ENCODE results near the gene BANF1.
"Not testable (repeated sequence)": the region's sequence is repeated elsewhere in the genome, so short reads cannot be mapped to it uniquely, and the experiment has no call there.

Gene BANF1

DNA sequence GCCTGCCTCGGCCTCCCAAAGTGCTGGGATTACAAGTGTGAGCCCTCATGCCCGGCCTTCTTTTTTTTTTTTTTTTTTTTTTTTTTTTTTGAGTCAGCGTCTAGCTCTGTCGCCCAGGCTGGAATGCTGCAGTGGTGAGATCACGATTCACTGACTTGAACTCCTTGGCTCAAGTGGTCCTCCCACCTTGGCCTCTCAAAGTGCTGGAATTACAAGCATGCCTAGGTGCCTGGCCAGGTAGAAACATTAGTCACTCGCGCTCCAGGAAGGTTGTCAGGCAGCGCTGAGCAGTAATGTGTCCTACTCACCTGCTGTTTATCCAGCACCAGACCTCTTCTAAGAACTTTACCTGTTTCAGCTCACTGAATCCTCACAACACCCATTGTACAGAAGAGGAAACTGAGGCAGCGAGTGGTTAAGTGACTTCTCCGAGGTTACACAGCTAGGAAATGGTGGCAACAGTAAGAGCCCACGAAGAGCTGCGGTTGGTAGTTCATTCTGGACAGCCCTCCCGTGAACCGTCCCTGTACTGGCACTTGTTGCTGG lies 9.0 kb downstream of the BANF1 start:
- DNase-seq (ENCODE audit: low read depth in 2 of 2), result no peak

DNA sequence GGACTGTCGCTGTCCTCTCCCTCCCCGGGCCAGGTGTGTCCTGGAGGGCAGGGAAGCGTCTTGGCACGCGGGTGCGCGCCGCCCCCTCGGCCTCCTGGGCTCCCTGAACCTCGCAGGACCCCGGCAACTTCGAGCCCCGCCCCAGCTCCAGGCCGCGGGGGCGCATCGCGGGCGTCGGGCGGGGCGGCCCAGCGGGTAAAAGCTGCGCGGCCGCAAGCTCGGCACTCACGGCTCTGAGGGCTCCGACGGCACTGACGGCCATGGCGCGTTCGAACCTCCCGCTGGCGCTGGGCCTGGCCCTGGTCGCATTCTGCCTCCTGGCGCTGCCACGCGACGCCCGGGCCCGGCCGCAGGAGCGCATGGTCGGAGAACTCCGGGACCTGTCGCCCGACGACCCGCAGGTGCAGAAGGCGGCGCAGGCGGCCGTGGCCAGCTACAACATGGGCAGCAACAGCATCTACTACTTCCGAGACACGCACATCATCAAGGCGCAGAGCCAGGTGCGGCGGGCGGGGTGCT lies 9.5 kb downstream of the BANF1 start, which contains the start of gene CST6:
Gene CST6 (plus strand): TSS at position 224 of the 519 bp plus-strand sequence. CDS start 37 bp downstream, at position 261.
- DNase-seq (ENCODE audit: low read depth in 2 of 2), result no peak

DNA sequence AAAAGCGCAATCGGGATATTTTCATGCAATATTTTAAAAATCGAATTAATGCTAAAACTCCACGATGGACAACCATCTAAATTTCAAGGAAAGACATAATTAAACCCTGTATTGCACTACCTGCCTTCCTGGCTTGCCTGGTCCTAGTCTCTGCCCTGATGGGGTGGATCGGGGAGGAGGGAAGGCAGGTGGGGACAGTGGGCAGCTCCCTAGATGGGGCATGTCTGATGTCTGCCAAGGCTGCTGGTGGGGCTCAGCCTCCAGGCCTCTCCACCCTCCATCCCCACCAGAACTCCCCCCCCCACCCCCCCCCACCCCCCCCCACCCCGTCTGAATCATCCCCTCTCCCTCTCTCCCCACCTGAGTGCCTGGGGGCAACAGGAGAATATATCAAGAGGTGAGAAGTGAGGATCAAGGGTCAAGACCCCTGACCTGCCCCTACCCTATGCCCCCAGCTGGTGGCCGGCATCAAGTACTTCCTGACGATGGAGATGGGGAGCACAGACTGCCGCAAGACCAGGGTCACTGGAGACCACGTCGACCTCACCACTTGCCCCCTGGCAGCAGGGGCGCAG lies 10.2 kb downstream of the BANF1 start:
- no peak for DNase-seq (ENCODE audit: low read depth in 2 of 2)

DNA sequence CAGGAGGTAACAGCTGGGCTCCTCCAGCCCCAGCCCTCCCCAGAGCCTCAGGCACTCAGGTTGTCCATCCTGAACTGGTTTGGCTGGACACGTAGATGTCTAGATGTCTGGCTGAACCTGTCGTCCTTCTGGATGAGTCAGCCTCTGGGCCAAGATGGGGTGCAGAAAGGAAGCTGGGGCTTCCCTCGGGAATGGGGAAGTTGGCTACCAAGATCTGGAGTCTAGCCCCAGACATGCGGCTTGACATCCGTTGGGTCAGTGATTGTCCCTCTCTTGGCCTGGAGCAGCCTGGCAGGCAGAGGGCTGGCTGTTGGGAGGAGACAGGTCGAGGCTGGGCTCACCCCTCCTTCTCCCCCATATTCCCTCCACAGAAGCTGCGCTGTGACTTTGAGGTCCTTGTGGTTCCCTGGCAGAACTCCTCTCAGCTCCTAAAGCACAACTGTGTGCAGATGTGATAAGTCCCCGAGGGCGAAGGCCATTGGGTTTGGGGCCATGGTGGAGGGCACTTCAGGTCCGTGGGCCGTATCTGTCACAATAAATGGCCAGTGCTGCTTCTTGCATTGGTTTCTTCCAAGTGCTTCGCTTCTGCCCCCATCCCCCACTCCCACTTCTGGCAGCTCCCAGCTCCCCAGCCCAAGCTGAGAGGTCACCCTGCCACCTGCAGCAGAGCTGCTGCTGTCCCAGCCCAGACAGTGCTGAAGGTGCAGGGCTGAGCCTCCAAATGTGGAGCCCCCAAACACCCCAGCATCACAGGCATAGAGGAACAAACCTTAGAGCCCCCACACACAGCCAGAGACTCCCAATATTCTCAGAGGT lies 10.9 kb downstream of the BANF1 start:
- DNase-seq (ENCODE audit: low read depth in 2 of 2), result no peak

DNA sequence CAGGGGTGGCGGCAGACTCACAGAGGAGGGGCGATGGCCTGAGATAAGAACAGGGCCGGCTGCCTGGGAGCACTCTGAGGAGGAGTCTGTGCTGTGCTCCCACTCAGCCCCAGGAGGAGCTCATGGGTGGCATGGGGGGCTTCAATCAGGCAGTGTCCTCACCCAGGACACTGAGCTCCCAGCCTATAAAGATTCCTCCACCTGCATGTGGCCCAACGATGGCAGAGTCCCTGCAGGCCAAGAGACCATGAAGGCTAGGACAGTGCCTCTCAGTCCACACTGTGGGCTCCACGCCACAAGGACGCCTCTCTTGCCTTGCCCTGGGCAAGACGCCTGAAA lies 11.4 kb downstream of the BANF1 start:
- no peak for DNase-seq (ENCODE audit: low read depth in 2 of 2)

DNA sequence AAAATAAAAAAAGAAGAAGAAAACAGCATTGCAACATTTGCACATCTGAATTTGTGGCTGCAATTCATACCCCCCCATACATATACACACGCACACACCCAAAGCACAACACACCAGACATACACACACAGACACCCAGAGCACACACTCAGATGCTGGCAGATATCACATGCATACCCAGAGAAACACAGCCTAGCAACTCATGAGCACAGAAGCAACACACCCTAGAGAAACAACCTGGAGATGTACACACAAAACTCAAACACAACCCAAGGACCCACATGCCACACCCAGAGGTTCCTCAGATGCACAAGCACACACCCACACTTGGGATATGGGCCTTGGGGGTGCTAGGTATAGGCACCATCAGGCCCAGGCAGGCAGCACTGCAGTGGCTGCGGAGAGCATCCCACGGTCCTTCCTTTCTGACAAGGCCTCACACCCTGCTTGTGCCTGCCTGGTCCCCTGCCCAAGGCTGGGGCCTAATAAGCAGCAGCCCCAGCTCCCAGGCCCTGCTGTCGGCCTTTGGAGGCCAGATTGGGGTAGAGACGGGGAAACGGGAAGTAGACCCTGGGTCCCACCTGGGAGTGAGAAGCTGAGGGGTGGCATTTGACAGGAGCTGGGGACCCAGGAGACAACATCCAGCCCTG lies 12.6 kb downstream of the BANF1 start:
- DNase-seq (ENCODE audit: low read depth in 2 of 2), result no peak

DNA sequence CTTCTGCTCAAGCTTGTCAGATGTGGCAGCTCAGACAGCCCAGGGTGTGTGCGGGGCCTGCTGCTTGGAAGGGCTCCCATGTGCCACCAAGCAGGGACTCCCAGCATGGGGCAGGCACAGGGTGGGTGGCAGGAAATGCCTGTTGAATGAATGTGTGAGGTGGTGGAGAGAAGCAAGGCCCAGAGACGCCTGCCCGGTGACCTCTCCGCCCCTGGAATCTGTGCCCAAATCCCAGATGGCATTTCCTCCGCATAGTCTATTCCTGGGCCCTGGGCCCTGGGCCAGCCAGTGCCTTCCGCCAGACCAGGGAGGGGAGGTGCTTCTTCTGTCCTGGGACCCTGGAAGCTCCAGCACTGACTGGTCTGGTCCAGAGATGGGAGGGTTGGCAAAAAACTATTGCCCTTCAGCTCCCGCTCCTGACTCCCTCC lies 13.2 kb downstream of the BANF1 start:
- no peak for DNase-seq (ENCODE audit: low read depth in 2 of 2)

DNA sequence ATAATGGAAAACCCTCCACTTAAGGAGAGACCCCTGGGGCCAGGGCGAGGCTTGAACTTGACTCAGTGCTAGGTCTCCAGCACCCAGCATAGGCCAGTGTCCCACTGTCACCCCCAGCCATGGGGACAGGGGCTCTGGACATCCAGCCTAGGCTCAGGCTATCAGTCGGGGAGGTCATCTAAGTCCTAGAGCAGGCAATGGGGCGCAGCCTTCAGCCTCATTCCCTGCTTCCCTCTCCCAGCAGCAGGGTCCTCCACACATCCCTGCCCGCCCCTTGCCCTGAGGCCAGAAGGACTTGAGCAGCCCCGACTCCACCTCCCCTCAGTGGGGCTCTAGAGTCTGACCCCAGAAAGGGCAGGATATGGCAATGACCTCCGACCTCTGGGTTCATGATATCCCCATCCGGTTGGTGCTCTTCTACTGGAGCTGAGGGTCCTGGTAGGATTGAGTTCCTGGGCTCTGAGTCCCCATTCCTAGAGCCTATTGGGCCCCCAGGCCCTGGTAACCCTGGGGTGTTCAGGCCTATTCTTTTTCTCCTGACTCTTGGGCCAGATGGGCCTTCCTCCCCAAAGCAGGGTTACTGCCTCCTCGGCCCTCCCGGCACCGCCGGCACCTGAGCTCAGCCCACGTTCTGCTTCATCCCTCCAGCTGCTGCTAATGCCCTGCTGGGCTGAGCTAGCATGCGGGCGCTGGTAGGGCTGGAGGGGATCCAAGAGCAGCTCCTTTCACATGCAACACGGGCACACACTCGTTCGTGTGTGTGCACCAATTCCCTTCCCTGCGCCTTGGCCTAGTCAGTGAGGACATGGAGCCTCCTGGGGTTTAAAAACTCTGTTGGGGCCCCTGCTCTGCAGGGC lies 13.9 kb downstream of the BANF1 start:
- DNase-seq (ENCODE audit: low read depth in 2 of 2), result no peak

DNA sequence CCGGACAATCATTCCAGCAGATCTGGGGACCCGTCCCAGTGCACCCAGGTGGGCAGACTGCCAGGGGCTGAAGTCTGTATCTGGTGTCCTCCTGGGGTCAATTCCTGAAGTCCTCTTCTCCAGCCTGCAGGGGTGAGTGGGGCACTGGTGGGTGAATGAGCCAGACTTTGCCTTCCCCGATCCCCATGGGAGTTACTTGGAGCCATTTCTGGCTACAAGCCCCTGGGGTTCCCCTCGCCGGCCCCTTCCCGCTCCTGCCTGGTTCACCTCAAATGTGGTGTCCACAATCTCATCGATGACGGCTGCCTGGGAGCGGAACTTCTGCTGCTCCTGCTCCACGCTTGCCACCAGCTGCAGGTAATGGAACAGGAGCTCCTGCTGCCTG lies 14.5 kb downstream of the BANF1 start:
- DNase-seq (ENCODE audit: low read depth in 2 of 2), result no peak

DNA sequence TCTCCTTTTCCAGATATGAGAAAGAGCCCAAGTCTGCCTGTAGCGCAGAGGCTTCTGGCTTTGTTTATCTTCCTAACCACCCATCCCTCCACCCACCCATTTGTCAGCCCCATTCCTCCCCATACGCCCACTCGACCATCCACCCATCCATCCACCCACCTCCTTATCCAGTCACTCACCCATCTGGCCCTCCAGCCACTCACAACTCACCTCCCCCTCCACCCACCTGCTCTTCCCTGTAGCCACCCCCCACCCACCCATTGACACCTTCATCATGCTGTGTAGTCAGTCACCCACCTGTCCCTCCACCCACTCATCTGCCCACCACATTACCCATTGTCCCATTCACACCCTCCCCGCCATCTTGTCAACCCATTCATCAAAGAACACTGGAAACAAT lies 15.0 kb downstream of the BANF1 start:
- DNase-seq (ENCODE audit: low read depth in 2 of 2), result peak in 1 of 2 donors; percentile 44

DNA sequence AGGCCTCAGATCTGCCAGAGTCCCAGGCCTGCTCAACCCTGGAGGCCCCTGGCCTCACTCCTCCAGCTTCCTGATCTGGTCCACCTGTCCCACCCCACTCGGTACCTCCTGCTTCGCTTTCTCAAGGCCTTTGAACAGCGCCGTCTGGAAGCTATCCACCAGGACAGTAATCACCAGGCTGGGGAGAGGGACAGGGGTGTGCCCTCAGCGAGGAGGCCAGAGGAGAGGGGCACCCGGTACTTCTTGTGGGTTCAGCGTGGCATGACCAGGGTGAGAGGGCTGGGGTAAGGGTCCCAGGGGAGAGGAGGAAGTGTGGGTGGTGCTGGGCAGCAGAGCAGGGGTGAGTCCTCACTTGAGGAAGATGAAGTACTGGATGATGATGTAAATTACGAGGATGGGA lies 17.9 kb downstream of the BANF1 start:
- DNase-seq (ENCODE audit: low read depth in 2 of 2), result no peak

DNA sequence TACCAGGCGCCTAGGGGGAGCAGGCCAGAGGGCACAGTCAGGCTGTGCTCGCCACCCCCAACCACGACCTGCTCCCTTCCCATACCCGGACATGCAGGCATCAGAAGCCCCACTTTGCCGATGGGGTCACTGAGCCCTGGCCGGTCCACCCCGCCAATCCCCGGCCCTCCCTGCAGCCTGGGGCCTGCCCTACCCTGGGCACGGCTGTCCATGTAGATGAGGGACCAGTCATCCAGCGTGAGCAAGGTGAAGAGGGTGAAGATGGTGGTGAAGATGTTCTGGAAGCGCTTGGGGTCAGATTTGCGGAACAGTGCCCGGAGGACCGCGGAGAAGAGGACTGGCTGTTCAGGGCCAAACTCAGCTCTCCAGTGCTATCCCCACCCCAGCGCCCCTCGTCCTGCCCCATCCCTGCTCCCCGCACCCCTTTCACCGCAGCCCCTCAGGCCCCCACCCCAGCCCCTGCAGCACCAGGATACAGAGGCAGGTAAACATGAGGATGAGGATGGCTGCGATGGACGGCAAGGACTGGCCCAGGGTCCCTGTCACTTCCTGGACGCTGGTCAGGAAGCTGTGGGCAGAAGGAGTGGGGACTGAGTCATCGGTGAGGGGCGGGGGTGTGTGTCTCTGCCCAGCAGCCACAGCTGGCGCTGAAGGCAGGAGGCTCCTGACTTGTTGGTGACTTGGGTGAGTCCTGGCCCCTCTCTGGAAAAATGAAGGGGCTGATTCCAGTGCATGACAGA lies 18.5 kb downstream of the BANF1 start:
- DNase-seq (ENCODE audit: low read depth in 2 of 2), result no peak

DNA sequence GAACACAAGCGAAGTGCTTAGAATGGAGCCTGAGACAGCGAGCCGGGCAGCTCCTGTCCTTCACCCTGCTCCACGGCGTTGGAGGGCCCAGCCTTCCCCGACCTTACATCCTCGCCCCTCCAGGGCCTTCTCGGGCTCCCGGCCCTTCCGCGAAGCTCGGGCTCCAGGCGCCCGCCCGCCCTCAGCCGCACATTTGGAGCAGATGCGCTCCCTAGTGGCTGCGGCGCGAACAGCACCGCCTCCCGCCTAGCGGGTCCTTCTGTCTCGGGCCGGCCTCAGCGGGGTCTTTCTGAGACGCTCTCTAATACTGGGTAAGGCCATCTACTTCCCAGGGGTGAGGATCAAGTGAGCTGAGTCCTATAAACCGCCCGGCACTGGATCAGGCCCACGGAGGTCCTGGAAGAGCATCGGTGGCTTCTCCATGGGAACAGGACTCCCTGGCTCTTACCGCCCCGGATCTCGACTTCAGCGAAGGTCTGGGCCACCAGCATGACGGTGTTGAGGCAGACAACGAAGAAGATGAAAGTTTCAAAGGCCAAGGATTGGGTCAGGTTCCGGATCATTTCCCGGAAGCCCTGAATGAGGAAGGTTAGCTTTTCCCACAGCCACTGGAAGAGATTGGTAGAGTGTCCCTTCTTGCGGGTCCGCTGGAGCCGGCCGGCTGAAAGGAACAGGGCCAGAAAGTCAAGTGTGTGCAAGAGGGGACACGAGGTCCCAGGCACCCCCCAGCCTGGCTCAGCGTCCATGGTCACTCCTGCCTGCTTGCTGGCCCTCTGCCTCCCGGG lies 20.3 kb downstream of the BANF1 start:
- peak; percentile 28 to 51 for DNase-seq (ENCODE audit: low read depth in 2 of 2)

DNA sequence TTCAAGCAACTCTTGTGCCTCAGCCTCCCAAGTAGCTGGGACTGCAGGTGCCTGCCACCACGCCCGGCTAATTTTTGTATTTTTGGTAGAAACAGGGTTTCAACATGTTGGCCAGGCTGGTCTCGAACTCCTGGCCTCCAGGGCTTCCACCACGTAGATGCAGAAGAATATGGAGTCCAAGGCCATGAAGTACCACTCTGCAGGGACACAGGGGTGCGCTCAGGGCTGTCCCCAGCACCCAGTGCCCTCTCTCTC lies 20.8 kb downstream of the BANF1 start:
- DNase-seq (ENCODE audit: low read depth in 2 of 2), result not testable (repeated sequence)

DNA sequence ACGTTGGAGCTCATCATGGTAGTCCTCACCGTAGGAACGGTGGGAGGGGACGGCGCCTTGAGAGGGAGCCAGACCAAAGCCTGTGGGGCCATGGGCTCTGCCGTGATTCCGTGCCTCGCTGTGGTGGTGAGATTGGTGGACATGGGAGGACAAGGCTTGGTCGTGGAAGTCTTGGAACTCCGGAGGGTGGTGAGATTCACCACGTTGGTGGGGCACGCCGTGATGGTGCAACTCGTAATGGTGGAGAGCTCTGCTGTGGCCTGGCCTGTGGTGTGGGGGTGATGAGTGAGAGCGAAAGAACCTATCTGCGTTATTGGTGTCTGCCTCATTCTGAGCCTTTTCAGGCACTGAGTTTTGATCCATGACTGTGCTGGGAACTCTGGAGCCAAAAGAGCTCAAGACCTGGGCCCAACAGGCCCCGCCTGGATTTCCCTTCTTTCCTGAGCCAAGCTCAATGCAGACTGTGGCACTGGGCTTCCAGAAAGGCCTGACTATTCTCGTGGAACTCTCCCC lies 23.8 kb downstream of the BANF1 start, which contains the start of gene CATSPER1:
Gene CATSPER1 (minus strand): TSS at position 463 of the 513 bp plus-strand sequence. CDS start 100 bp downstream, at position 363.
- no peak for DNase-seq (ENCODE audit: low read depth in 2 of 2)

DNA sequence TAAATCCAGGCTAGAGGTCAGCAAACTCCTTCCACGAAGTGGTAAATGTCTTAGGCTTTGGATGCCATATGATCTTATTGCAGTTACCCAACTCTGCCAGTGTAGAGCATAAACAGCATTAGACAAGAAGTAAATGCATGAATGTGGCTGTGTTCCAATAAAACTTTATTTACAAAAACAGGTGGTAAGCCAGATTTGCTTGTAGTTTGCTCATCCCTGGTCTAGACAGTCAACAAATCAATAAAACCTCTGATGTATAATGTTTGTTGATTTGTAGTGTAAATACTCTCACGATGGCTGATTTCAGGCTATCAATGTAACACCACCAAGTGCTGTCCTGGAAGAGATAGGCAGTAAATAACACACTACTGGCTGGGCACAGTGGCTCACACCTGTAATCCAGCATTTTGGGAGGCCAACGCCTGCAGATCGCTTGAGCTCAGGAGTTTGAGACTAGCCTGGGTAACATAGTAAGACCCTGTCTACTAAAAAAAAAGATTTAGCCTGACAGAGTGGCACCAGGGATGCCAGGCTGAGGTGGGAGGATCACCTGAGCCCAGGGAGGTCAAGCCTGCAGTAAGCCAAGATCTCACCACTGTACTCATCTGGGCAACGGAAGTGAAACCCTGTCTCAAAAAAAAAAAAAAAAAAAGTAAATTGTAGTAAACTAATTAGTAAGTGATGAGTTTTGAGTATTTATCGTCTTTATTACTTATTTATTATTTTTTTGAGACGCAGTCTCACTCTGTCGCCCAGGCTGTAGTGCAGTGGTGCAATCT lies 30.8 kb downstream of the BANF1 start:
- no peak for DNase-seq (ENCODE audit: low read depth in 2 of 2)

DNA sequence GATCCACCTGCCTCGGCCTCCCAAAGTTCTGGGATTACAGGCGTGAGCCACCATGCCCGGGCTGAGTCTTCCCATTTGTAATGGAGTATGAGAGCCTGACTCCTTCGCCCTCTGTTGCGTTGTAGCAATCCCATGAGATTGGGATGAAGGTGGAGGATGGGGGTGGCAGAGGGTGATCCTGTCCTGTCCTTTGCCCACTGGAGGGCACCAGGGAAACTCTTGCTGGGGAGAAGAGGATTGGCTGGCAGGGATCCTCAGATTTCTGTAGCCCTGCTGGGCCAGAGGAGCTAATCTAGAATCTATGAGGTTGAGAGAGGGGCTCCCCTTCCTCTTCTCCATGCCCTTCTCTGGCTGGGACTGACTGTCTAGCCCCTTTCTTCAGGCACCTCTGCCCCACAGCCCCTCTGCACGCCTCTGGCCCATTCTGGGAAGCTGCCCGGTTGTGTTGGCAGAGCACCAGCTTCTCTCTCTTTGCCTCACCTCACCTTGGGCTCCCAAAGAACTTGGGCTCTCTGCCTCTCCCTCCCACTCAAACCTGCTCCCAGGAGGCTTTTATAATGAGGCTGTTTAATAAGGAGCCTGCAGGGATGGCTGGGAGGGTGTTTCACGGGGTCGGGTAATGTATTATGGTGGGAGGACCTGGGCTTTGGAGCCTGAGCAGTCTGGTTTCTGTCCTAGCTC lies 33.5 kb downstream of the BANF1 start:
- no peak for DNase-seq (ENCODE audit: low read depth in 2 of 2)

DNA sequence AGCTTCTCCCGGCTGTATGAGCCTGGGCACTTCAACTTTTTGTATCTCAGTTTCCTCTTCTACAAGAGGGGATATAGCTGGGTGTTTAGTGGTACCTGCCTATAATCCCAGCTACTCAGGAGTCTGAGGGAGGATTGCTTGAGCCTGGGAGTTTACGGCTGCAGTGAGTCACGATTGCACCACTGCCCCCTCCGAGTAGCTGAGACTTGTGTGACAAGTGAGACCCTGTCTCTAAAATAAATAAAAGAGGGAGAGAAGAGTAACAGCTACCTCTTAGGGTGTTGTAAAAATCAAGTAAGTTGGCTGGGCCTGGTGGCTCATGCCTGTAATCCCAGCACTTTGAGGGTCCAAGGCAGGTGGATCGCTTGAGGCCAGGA lies 34.0 kb downstream of the BANF1 start:
- no peak for DNase-seq (ENCODE audit: low read depth in 2 of 2)

DNA sequence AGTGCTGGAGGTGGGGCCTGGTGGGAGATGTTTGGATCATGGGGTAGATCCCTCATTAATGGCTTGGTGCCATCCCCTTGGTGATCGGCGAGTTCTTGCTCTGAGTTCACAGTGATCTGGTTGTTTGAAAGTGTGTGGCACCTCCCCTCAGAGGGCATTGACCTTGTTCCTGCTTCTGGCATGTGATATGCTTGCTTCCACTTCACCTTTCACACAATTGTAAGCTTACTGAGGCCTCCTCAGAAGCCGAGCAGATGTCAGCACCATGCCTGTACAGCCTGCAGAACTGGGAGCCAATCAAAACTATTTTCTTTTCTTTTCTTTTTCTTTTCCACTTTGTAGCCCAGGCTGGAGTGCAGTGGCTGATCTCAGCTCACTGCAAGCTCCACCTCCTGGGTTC lies 35.0 kb downstream of the BANF1 start:
- no peak for DNase-seq (ENCODE audit: low read depth in 2 of 2)
